NB4 (cell line): Measurements from ENCODE around the gene OSBPL7.

ENCODE experiments used
- TF ChIP-seq, protein P1 (sequence below): IDR thresholded peaks from one replicate; pipeline ENCODE4 v1.5.1; 2012; ENCODE audit warnings: low read depth, low read length
- TF ChIP-seq, protein P2 (sequence below): IDR thresholded peaks from 2 replicates; pipeline ENCODE4 v1.6.1; 2011; ENCODE audit warnings: low read depth, low read length

DNA sequence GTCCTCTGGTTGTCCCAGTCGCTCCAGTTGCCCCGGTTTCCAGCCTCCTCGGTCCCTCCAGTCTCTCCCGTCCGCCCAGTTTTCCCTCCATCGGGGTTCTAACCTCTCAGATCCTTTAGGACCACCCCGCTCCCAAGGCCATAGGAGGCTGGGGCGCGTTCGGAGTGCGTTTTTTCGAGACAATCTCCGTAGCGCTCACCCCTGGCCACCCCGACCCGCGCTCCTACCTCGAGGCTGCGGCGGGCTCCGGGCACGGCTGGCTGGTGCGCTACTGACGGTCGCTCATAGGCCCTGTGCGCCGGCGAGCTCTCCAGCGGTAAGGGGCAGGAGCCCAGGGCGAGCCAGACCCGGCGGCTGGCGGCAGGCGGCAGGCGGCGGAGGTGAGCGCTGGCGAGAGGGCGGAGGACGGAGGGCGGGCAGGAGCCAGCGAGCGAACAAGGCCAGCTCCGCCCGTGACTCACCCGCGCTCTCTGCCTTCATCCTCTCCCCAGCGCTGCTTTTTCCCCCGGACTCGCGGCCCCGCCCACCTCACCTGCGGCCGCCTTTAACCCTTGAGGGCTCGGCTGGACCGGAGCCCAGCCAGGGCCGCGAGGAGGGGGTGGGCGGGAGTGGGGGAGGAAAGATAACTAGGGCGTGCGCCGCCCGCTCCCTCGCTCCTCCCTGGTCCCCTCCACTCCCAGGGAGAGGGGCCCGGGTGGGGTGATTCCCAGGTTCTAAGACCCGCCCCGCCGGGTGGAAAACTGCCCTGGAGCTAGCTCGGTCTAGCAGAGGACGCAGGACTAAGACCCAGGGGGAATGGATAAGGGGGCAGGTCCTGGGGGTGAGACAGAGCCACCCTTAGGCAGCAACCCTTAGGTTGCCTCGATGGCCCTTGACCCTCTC is 29.3 kb upstream of the OSBPL7 start, which contains the start of gene SP6:
- TF ChIP-seq, protein P1, sequence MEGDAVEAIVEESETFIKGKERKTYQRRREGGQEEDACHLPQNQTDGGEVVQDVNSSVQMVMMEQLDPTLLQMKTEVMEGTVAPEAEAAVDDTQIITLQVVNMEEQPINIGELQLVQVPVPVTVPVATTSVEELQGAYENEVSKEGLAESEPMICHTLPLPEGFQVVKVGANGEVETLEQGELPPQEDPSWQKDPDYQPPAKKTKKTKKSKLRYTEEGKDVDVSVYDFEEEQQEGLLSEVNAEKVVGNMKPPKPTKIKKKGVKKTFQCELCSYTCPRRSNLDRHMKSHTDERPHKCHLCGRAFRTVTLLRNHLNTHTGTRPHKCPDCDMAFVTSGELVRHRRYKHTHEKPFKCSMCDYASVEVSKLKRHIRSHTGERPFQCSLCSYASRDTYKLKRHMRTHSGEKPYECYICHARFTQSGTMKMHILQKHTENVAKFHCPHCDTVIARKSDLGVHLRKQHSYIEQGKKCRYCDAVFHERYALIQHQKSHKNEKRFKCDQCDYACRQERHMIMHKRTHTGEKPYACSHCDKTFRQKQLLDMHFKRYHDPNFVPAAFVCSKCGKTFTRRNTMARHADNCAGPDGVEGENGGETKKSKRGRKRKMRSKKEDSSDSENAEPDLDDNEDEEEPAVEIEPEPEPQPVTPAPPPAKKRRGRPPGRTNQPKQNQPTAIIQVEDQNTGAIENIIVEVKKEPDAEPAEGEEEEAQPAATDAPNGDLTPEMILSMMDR = no peak
- TF ChIP-seq, protein P2, sequence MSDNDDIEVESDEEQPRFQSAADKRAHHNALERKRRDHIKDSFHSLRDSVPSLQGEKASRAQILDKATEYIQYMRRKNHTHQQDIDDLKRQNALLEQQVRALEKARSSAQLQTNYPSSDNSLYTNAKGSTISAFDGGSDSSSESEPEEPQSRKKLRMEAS = no peak
